ENCODE results near the gene MTPN. TPM values are rescaled to one million over a fixed set of nuclear protein-coding genes. Genes with fewer than 3 reads are reported as not detected.

The MTPN gene
- total RNA-seq, 4 donors from 2014 or later, result 48.5 to 94.2 (median 58.7) TPM

DNA sequence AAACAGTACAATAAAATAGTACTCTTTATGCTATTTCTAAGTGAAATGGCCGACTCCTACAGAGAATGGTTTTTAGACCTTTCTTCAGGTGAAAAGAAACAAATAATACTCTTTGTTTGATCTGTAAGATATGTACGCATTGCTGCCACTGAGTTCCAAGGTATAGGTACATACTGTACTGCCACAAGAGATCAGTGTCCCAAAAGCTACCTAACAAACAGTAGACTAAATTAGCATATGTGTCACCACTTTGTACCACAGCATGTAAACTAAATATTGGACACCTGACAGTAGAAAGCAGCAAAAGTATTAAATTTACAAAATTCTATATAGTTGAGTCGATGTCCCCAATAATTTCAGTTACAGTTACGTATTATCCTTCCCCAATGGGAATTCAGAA, 14.4 kb downstream of the MTPN start:
- Histone ChIP-seq H3K9me3 (no peaks in the 10 kb centered on the region), H3K27me3 (no peaks in the 10 kb centered on the region), H3K36me3 (no peaks in the 10 kb centered on the region), H3K4me3 (no peak overlapping the region), H3K4me1 (peaks cover 22 to 56% of the 10 kb centered on the region in 2 donors), H3K27ac (peak overlapping the region in 3 of 4 donors; percentile 4 to 63 (median 19))
- in situ Hi-C loops (cut with MboI; ENCODE audit: low sequenced_read_pairs in 4 of 4) (no loop called here), intact Hi-C loops (cut with DNase I; ENCODE audit: low total_unique reads) (no loop called here)
- DNase-seq (no peak), ATAC-seq (peak; percentile 82 to 95)
- no peak for TF ChIP-seq POLR2A (IDR thresholded peaks at IDR 0.05)

DNA sequence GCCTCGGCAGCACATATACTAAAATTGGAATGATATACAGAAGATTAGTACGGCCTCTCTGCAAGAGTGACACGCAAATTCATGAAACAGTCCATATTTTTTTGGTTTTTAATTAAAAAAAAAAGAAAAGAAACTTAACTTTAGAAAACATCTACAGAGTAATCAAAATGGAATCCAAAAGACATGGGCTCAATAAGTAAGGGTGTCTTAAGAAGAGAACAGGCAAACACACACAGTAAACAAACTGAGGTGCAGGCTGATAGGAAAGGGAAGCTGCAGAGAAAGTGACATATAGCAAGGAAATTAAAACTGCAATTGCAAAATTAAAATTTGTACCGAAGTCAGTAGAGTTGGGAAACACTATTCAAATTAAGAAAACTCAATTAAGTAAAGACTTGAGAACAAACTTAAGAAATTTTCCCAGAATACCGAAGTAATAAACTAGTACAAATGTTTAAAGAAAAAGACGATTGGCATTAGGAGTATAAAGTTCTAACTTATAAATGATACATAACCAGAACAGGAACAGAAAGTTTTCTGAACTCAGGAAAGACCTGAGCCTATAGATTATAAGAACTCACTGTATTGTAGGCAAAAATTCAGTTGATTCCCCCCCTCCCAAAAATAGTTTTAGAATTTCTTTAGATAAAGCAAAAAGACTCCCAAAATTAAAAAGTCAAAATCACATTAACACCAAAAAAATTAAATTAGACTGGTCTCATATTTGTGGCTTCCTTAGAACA, 16.3 kb downstream of the MTPN start:
- no peak for ATAC-seq
- Histone ChIP-seq H3K27me3 (no peaks in the 10 kb centered on the region), H3K27ac (no peak overlapping the region), H3K9me3 (no peaks in the 10 kb centered on the region), H3K4me3 (no peak overlapping the region), H3K4me1 (peaks cover 33 to 67% of the 10 kb centered on the region in 2 donors), H3K36me3 (no peaks in the 10 kb centered on the region)
- no peak for TF ChIP-seq POLR2A (IDR thresholded peaks at IDR 0.05)
- TF ChIP-seq, protein P1, sequence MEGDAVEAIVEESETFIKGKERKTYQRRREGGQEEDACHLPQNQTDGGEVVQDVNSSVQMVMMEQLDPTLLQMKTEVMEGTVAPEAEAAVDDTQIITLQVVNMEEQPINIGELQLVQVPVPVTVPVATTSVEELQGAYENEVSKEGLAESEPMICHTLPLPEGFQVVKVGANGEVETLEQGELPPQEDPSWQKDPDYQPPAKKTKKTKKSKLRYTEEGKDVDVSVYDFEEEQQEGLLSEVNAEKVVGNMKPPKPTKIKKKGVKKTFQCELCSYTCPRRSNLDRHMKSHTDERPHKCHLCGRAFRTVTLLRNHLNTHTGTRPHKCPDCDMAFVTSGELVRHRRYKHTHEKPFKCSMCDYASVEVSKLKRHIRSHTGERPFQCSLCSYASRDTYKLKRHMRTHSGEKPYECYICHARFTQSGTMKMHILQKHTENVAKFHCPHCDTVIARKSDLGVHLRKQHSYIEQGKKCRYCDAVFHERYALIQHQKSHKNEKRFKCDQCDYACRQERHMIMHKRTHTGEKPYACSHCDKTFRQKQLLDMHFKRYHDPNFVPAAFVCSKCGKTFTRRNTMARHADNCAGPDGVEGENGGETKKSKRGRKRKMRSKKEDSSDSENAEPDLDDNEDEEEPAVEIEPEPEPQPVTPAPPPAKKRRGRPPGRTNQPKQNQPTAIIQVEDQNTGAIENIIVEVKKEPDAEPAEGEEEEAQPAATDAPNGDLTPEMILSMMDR (IDR thresholded peaks at IDR 0.05 in 4 of 5, conservative IDR thresholded peaks at IDR 0.05 in 1 of 5), result no peak
- intact Hi-C loops (cut with DNase I; ENCODE audit: low total_unique reads), result no loop called here
- no peak for DNase-seq
- in situ Hi-C loops (cut with MboI; ENCODE audit: low sequenced_read_pairs in 4 of 4), result no loop called here

DNA sequence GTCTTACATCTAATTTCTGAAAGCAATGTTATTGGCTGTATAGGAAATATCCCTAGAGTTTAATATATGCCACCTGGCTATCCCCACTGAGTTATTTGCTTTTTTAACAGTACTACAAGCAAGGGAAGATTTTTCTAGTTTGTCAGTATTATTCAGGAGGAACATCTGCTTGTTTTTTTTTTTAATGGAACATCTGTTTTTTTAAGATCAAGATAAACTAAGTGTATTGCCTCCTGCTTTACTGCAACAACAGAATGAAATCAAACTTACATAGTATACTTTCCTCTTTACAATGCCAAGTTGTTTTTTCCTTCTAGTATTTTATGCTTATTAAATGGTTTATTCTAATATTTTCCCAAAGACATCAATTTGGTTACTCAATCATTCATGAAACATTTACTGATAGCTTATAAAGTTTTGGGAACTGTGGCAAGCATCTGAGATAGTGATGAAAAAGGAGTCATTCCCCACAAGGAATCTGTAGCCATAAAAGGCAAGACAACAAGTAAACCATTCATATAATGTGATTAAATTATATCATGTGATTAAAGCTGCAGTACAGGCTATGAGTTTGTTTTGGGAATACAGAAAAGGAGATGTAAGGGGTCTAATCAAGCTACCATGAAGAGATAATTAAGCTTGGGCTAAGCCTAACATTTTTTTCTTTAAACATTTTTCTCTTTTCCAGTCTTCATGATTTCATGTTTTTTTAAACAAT, 17.4 kb downstream of the MTPN start:
- intact Hi-C loops (cut with DNase I; ENCODE audit: low total_unique reads), result no loop called here
- H3K27ac ChIP-seq, result no peak overlapping the region
- peaks cover 34 to 58% of the 10 kb centered on the region in 2 donors for H3K4me1 ChIP-seq

DNA sequence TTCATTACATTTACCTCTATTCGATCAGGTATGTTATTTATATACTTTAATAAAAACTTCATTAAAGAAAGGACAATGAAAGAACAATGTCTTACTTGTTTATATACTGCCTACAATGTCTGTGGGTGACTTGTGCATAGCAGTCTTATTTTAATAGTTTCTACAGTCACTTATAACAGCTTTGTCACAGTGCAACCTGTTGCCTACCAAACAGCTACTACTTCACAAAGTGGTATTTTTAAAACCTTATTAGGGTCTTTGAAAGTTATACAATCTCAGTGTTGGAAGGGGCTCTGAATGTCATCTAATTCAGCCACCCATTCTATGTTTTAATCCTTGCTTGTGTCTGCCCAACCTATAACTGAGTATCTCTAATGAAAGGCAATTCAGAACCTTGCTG, 19.0 kb downstream of the MTPN start:
- in situ Hi-C loops (cut with MboI; ENCODE audit: low sequenced_read_pairs in 4 of 4) (no loop called here), intact Hi-C loops (cut with DNase I; ENCODE audit: low total_unique reads) (no loop called here)
- Histone ChIP-seq H3K4me1 (peaks cover 29 to 44% of the 10 kb centered on the region in 2 donors), H3K9me3 (no peaks in the 10 kb centered on the region), H3K27me3 (no peaks in the 10 kb centered on the region), H3K36me3 (no peaks in the 10 kb centered on the region), H3K4me3 (no peak overlapping the region), H3K27ac (no peak overlapping the region)
- TF ChIP-seq, protein P1 (IDR thresholded peaks at IDR 0.05 in 4 of 5, conservative IDR thresholded peaks at IDR 0.05 in 1 of 5), result no peak
- TF ChIP-seq POLR2A (IDR thresholded peaks at IDR 0.05), result no peak
- DNase-seq (no peak), ATAC-seq (no peak)

More for the DNA sequence above, 17.4 kb downstream of the MTPN start:
- Histone ChIP-seq H3K4me3 (no peak overlapping the region), H3K27me3 (no peaks in the 10 kb centered on the region), H3K9me3 (no peaks in the 10 kb centered on the region), H3K36me3 (no peaks in the 10 kb centered on the region)
- in situ Hi-C loops (cut with MboI; ENCODE audit: low sequenced_read_pairs in 4 of 4), result no loop called here
- ATAC-seq (no peak), DNase-seq (no peak)
- TF ChIP-seq, protein P1 (IDR thresholded peaks at IDR 0.05 in 4 of 5, conservative IDR thresholded peaks at IDR 0.05 in 1 of 5), result no peak
- TF ChIP-seq POLR2A (IDR thresholded peaks at IDR 0.05), result no peak

DNA sequence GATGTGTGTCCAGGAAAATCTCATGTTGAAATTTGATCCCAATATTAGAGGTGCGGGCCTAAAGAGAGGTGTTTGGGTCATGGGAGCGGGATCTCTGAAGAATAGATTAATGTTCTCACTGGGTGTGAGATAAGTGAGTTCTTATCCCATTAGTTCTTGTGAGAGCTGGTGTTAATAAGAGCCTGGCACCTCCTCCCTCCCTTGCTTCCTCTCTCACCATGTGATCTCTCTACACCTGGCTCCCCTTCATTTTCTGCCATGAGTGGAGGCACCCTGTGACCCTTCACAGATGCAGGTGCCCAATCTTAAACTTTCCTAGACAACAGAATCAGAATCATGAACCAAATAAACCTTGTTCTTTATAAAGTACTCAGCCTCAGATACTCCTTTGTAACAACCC, 19.5 kb downstream of the MTPN start:
- Histone ChIP-seq H3K36me3 (no peaks in the 10 kb centered on the region), H3K4me3 (no peak overlapping the region), H3K27ac (no peak overlapping the region), H3K9me3 (no peaks in the 10 kb centered on the region), H3K4me1 (peaks cover 24 to 39% of the 10 kb centered on the region in 2 donors), H3K27me3 (no peaks in the 10 kb centered on the region)
- intact Hi-C loops (cut with DNase I; ENCODE audit: low total_unique reads) (no loop called here), in situ Hi-C loops (cut with MboI; ENCODE audit: low sequenced_read_pairs in 4 of 4) (no loop called here)
- DNase-seq (no peak), ATAC-seq (no peak)
- TF ChIP-seq POLR2A (IDR thresholded peaks at IDR 0.05), result no peak
- TF ChIP-seq, protein P1 (IDR thresholded peaks at IDR 0.05 in 4 of 5, conservative IDR thresholded peaks at IDR 0.05 in 1 of 5), result no peak

Data from gastrocnemius medialis (tissue), 4 donors.